Cardiac muscle cell (in vitro differentiated cells and primary cell): ENCODE data around the gene EPC1. TPM values are rescaled to one million over a fixed set of nuclear protein-coding genes. Genes with fewer than 3 reads are reported as not detected.

ENCODE experiments used
- DNase-seq, 2 donors: peaks; one replicate each; pipeline versions ENCODE4 v3.0.0 to v3.0.0-alpha.2; 2010 to 2017; ENCODE audit warnings: low read depth in 1 of 2, low spot score in 1 of 2
- H3K27ac ChIP-seq: fragments of 200-600 bp; sonication (generic); 2 replicates; pipeline ENCODE4 v1.5.1; 2016
- H3K27me3 ChIP-seq: fragments of 200-600 bp; sonication (generic); 2 replicates; pipeline ENCODE4 v1.6.0; 2016; ENCODE audit warnings: control low read depth
- H3K36me3 ChIP-seq: fragments of 200-600 bp; sonication (generic); 2 replicates; pipeline ENCODE4 v1.5.1; 2016; ENCODE audit warnings: control low read depth
- H3K4me1 ChIP-seq: fragments of 200-600 bp; sonication (generic); 2 replicates; pipeline ENCODE4 v1.8.1; 2017; ENCODE audit warnings: low read depth, mild to moderate bottlenecking, mixed run types
- H3K4me3 ChIP-seq: fragments of 200-600 bp; sonication (generic); 2 replicates; pipeline ENCODE4 v1.5.1; 2016; ENCODE audit warnings: mild to moderate bottlenecking
- H3K9me3 ChIP-seq: fragments of 200-600 bp; sonication (generic); 2 replicates; pipeline ENCODE4 v1.5.1; 2017; ENCODE audit warnings: low read depth, mild to moderate bottlenecking, control low read depth
- CTCF ChIP-seq: IDR thresholded peaks from 2 replicates; pipeline ENCODE4 v1.5.1; 2012; ENCODE audit warnings: low read depth, mild to moderate bottlenecking, low read length
- polyA plus RNA-seq: library from polyadenylated mRNA; unstranded; fragments of >200 nt; fragmentation: Nextera tagmentation; extraction: Ambion mirVana; gene quantifications from 2 replicates; pipeline ENCODE4 v1.2.1, GENCODE V29; 2016
- total RNA-seq: library from RNA; depleted of rRNA; stranded (reverse); fragments of >200 nt; gene quantifications from 2 replicates; pipeline ENCODE4 v1.2.3, GENCODE V29; 2016

The EPC1 gene
- total and polyA plus RNA-seq, 2 experiments from 2014 or later = 12.9 to 25.4 TPM

- Histone ChIP-seq H3K36me3 (peaks cover 17% of the 10 kb centered on the region), H3K4me3 (no peak overlapping the region)
- no peak for DNase-seq
These were observed 38.8 kb downstream of the EPC1 start for GRCh38 chr10:32308027-32308603.

GRCh38 chr10:32307609-32308008 lies 39.3 kb downstream of the EPC1 start:
- Histone ChIP-seq H3K4me1 (peaks cover 12% of the 10 kb centered on the region), H3K9me3 (no peaks in the 10 kb centered on the region), H3K36me3 (peaks cover 17% of the 10 kb centered on the region), H3K4me3 (no peak overlapping the region), H3K27me3 (no peaks in the 10 kb centered on the region), H3K27ac (peak overlapping the region; percentile 10)
- no peak for TF ChIP-seq CTCF
- DNase-seq = no peak

More at GRCh38 chr10:32308027-32308603, 38.8 kb downstream of the EPC1 start:
- H3K27me3 ChIP-seq = no peaks in the 10 kb centered on the region
- peaks cover 17% of the 10 kb centered on the region for H3K4me1 ChIP-seq
- TF ChIP-seq CTCF = no peak
- no peaks in the 10 kb centered on the region for H3K9me3 ChIP-seq
- H3K27ac ChIP-seq = no peak overlapping the region

GRCh38 chr10:32299354-32299980 lies 47.5 kb downstream of the EPC1 start:
- no peak for DNase-seq
- Histone ChIP-seq H3K4me1 (no peaks in the 10 kb centered on the region), H3K36me3 (peaks cover 7% of the 10 kb centered on the region), H3K9me3 (no peaks in the 10 kb centered on the region), H3K27me3 (no peaks in the 10 kb centered on the region), H3K27ac (no peak overlapping the region), H3K4me3 (no peak overlapping the region)
- TF ChIP-seq CTCF = no peak

- H3K27me3 ChIP-seq = no peaks in the 10 kb centered on the region
- H3K36me3 ChIP-seq = no peaks in the 10 kb centered on the region
- H3K4me3 ChIP-seq = no peak overlapping the region
- no peak for TF ChIP-seq CTCF
- H3K9me3 ChIP-seq = no peaks in the 10 kb centered on the region
- H3K27ac ChIP-seq = no peak overlapping the region
- peak in 1 of 2 donors; percentile 49 for DNase-seq
- no peaks in the 10 kb centered on the region for H3K4me1 ChIP-seq
These were observed 48.7 kb downstream of the EPC1 start for GRCh38 chr10:32298075-32298812.

GRCh38 chr10:32295027-32295426 lies 51.9 kb downstream of the EPC1 start:
- Histone ChIP-seq H3K27me3 (no peaks in the 10 kb centered on the region), H3K4me1 (no peaks in the 10 kb centered on the region), H3K9me3 (no peaks in the 10 kb centered on the region), H3K4me3 (no peak overlapping the region), H3K36me3 (peaks cover 21% of the 10 kb centered on the region), H3K27ac (peak overlapping the region; percentile 4)
- peak in 1 of 2 donors; percentile 4 for DNase-seq
- TF ChIP-seq CTCF = no peak
